GM18951 (cell line): ENCODE measurements around the gene MRPL27.

ENCODE experiments used
- POLR2A ChIP-seq: IDR thresholded peaks from 4 replicates; pipeline ENCODE4 v1.6.1; 2011; ENCODE audit warnings: mild to moderate bottlenecking; ENCODE audit not compliant: insufficient read length, insufficient read depth; ENCODE audit errors: extremely low read depth
- in situ Hi-C: fragments of 300-500 bp; cut with MboI; formaldehyde crosslinking; loops from one replicate; pipeline ENCODE4 v1.12.0; 2022; ENCODE audit warnings: low sequenced_read_pairs, mixed read lengths, inconsistent platforms; ENCODE audit not compliant: unreplicated experiment

Gene MRPL27

GRCh38 chr17:50375858-50376538 is 3.0 kb upstream of the MRPL27 start:
- in situ Hi-C loops = no loop called here

GRCh38 chr17:50373705-50374104 is 721 bp upstream of the MRPL27 start:
- TF ChIP-seq POLR2A = no peak
- in situ Hi-C loops = no loop called here

More at GRCh38 chr17:50375858-50376538, 3.0 kb upstream of the MRPL27 start:
- TF ChIP-seq POLR2A = no peak

GRCh38 chr17:50372222-50372757 is 694 bp downstream of the MRPL27 start:
- in situ Hi-C loops = no loop called here
- no peak for TF ChIP-seq POLR2A

GRCh38 chr17:50371526-50371925 is 1.5 kb downstream of the MRPL27 start:
- TF ChIP-seq POLR2A = no peak
- in situ Hi-C loops = no loop called here

- in situ Hi-C loops = no loop called here
Observed at GRCh38 chr17:50370052-50370451, 2.9 kb downstream of the MRPL27 start.

GRCh38 chr17:50367401-50367800 is 5.6 kb downstream of the MRPL27 start:
- TF ChIP-seq POLR2A = no peak
- in situ Hi-C loops = no loop called here

More at GRCh38 chr17:50370052-50370451, 2.9 kb downstream of the MRPL27 start:
- TF ChIP-seq POLR2A = no peak

GRCh38 chr17:50365649-50366393 is 7.2 kb downstream of the MRPL27 start:
- no peak for TF ChIP-seq POLR2A
- in situ Hi-C loops = no loop called here

- in situ Hi-C loops = no loop called here
- no peak for TF ChIP-seq POLR2A
Observed at GRCh38 chr17:50365165-50365564, 7.8 kb downstream of the MRPL27 start.

GRCh38 chr17:50364715-50365114 is 8.3 kb downstream of the MRPL27 start:
- TF ChIP-seq POLR2A = no peak
- in situ Hi-C loops = no loop called here

GRCh38 chr17:50364061-50364458 is 8.9 kb downstream of the MRPL27 start:
- in situ Hi-C loops = no loop called here

GRCh38 chr17:50363217-50364060 is 9.5 kb downstream of the MRPL27 start:
- in situ Hi-C loops = no loop called here
- no peak for TF ChIP-seq POLR2A

More at GRCh38 chr17:50364061-50364458, 8.9 kb downstream of the MRPL27 start:
- no peak for TF ChIP-seq POLR2A

- in situ Hi-C loops = no loop called here
- no peak for TF ChIP-seq POLR2A
Observed at GRCh38 chr17:50362661-50363060, 10.3 kb downstream of the MRPL27 start.
